Activated T-cell treated with anti-CD3 and anti-CD28 coated beads, Interleukin-2, amount 50 U/mL, for 1 hour (primary cell): ENCODE results near the gene INSYN2B.

Experiments used
- DNase-seq: peaks from one replicate; pipeline ENCODE4 v3.0.0-alpha.2; 2020

INSYN2B gene

GRCh38 chr5:169881702-169882303 is 98.5 kb downstream of the INSYN2B start:
- DNase-seq: no peak

DNA sequence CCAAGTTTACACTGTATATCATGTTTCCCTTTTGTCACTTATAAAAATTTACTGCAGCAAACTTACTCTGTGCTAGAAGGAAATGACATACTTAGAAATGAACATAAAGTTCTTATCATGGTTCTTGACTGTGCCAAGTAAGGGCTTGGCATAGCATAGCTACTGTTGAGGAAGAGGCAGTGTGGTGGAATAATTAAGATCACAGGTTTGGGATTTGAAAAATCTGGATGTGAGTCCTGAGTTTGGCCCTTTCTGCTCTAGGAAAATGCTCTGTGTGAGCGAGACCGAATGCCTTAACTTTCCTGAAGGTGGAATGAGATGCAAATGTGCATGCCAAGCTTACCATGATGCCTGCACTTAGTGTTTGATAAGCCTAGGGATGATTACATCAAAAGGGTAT is 99.5 kb downstream of the INSYN2B start:
- no peak for DNase-seq

DNA sequence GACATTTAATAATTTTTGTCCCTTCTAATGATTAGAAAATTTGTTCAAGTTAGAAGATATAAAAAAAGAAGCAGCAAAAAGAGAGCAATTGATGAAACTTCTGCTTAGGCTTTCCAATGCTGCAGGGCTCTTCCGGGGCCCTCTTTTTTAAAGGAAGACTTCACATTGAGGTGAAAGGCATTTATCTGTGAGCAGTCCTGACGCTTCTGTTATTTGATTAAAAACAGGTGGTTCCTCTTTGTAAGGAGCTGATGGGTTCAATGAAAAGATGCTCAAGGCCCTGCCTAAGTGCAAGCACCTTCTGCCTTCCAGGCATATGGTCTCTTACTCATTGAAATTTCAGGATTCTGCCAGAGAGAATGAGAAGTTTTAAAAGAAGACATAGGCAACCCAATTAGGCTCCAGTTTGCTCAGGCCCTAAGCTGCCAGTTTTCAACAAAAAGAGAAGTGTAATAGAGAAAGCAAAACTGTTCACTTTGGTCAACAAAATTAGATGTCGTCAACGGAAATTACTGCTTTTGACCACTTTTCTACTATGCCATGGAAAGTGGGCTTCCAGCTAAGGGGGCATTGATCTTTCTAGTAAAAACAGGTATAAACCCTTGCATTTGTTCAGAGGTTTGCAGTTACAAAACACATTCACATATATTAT is 100.2 kb downstream of the INSYN2B start:
- DNase-seq: no peak

DNA sequence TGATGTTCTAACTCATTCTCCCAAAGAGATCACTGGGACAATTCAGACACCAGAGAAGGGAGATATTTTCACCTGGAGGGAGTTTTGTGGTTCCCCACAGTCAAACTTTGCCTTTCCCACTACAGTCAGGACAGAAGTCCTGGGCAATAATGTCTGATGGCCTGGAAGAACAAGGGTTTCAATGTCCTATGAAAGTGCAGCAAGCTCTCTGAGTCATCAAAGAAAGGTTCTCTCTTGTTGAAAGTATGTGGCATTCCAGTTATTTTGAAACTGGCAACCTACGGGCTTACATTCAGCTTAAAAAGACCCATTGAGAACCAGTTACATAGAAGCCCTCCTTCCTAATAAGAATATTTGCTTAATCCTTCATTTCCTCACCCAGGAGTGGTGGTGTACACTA is 103.9 kb downstream of the INSYN2B start:
- no peak for DNase-seq

- no peak for DNase-seq
Measured at GRCh38 chr5:169875731-169876130, 104.6 kb downstream of the INSYN2B start.

- no peak for DNase-seq
Measured at GRCh38 chr5:169875091-169875728, 105.1 kb downstream of the INSYN2B start.

GRCh38 chr5:169874621-169875020 is 105.7 kb downstream of the INSYN2B start:
- DNase-seq: no peak

GRCh38 chr5:169873642-169874041 is 106.7 kb downstream of the INSYN2B start:
- no peak for DNase-seq

GRCh38 chr5:169871826-169872490 is 108.3 kb downstream of the INSYN2B start:
- DNase-seq: no peak

DNA sequence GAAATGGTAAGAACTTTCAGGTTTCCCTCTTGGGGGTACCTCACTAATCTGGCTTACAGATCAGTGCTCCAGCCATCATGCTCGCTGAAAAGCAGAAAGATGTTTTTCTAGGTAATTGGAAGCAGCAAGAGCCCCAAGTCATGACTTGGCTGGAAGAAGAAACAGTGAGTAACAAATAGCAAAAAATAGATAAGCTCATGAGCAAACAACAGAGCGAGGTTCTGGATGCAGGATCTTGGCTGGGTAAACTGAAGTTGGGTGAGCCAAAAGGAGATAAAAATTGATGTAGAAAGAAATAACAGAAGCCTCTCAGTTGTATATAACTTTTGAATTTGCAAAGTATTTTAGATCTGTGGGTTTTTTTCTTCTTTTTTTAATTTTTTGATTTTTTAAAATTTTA is 110.1 kb downstream of the INSYN2B start:
- no peak for DNase-seq

DNA sequence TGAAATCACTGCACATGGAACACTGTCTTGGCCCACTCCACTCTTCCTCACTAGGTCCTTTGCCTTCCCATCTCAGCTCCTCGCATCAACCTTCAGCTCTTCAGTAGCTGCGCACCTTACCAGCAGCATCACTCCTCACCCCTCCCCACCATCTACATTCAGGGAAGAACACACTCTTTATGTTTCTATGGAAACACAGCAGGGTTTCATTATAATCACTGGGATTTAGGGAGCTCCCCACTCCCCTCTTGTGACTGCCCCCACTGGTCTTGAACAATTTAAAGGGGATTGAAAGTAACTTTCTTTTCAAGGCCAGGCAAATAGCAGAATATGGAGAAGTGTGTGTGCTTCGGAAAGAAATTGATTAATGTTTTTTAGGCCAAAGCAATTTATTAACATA is 111.2 kb downstream of the INSYN2B start:
- DNase-seq: no peak

DNA sequence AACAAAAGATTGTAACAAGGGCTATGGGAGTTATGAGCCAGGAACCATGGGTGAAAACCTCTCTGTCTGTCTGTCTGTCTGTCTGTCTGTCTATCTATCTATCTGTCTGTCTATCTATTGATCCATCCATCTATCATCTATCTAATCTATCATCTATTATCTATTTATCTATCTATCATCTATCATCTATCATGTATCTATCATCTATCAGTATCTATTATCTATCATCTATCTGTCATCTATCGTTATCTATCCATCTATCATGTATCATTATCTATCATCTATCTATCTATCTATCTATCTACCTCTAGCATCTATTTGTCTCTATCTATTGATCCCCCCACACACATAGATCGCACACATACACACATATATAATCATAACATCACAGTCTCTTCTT is 112.9 kb downstream of the INSYN2B start:
- DNase-seq: no peak

DNA sequence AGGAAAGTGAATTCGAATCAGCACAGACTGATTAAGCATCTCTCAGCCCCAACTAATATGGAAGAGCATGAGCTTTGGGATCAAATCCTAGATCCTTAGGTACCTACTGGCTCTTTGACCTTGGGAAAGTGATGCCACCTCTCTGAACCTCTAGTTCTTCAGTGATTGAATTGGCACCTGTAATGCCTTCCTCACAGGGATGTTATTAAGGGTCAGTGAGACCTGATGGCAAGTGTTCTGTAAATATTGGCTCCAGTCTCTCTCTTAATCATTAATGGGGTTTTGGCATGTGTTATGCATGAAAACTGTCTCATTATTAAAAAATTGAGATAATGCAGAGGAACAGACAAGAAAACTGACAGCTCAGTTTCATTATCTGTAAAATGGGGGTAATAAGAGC is 115.8 kb downstream of the INSYN2B start:
- DNase-seq: no peak

- DNase-seq: no peak
Measured at GRCh38 chr5:169862391-169862811, 117.9 kb downstream of the INSYN2B start.

DNA sequence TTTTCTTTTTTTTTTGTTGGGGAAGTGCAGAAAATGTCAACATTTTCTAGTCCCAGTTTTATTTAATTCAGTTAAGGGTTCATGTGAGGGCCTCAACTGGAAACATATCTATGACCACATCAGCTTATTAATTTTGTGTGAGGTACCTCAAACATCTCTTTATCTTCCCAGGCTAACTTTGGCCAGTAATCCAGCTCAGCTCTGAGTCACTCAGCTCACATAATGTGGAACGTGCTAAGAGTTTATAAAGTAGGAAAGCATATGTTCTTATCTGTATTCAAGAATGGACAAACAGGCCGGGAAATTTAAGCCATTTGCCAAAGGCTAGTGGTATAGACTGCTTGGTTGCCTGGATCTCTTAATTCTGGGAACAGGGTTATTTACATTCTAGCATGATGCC is 118.4 kb downstream of the INSYN2B start:
- DNase-seq: no peak

GRCh38 chr5:169861433-169861832 is 118.9 kb downstream of the INSYN2B start:
- no peak for DNase-seq

- DNase-seq: no peak
Measured at GRCh38 chr5:169860585-169860984, 119.7 kb downstream of the INSYN2B start.

GRCh38 chr5:169856571-169856970 is 123.7 kb downstream of the INSYN2B start:
- no peak for DNase-seq

- DNase-seq: no peak
Measured at GRCh38 chr5:169851321-169851850, 128.9 kb downstream of the INSYN2B start.

DNA sequence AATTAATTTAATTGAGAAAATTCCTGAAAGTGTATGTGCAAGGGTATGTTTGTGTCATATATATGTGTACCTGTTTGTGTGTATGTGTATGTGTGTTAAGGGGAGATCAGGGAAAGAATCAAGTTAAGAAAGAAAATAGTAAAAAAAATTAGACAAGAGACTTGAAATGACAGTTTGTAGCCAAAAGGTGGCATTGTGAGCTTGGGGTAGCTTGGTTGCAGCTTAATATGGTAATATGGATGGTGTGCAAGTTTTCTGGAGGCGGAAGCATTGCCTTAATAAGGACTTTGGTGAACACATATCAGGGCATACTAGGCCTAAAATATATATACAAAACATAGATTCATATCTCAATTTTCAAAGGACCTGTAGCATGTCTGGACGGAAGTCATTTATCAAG is 129.9 kb downstream of the INSYN2B start:
- DNase-seq: no peak

DNA sequence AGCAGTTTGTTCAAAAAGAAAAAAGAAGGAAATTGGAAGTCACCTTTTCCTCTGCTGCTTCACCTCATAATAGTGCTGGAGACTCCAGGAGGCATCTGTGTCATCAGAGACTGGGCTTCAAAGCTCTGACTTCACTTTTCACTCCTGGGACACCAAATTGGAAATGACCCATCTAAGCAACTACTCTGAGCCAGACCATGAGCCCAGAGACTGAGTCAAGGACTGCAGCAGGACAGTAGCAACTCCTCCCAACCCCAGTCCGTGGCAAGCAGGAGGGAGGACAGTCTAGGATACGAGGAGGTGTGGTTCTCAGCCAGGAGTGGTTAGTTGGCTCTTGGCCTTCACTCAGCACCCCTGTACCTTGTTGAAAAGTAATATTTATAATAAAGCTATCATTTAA is 131.5 kb downstream of the INSYN2B start:
- no peak for DNase-seq

- DNase-seq: no peak
Measured at GRCh38 chr5:169848271-169848670, 132.0 kb downstream of the INSYN2B start.

DNA sequence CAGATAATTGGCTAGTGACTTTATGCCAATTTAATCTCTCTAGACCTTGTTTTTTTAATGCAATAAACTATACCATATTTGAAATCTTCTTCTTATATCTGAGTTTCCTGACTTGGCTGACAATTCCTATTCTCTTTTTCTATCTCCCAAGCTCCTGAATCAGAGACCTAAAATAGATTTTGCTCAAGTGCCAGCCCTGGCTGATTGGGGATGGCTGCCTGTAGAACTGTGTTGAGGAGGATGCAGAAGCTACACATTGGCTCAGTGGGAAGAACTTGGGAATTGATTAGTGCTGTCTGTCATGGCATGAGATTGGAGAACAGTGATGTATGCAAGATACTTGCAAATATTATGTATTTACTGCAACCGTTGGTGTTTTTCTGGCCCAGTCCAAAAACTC is 132.8 kb downstream of the INSYN2B start:
- no peak for DNase-seq

GRCh38 chr5:169842699-169843098 is 137.6 kb downstream of the INSYN2B start:
- DNase-seq: no peak
